Activated CD4-positive, alpha-beta T cell treated with anti-CD3 and anti-CD28 coated beads, Interleukin-10, Interleukin-2, amounts not matched to agents 100 ng/mL and 50 ng/mL, durations not matched to agents 16 hours and 8 hours (primary cell): ENCODE results near the gene NRG2.

Experiments
- DNase-seq: peaks from one replicate; pipeline ENCODE4 v3.0.0-alpha.2; 2020

Gene NRG2

GRCh38 chr5:139926797-139927503 is 116.1 kb downstream of the NRG2 start:
- DNase-seq: no peak

DNA sequence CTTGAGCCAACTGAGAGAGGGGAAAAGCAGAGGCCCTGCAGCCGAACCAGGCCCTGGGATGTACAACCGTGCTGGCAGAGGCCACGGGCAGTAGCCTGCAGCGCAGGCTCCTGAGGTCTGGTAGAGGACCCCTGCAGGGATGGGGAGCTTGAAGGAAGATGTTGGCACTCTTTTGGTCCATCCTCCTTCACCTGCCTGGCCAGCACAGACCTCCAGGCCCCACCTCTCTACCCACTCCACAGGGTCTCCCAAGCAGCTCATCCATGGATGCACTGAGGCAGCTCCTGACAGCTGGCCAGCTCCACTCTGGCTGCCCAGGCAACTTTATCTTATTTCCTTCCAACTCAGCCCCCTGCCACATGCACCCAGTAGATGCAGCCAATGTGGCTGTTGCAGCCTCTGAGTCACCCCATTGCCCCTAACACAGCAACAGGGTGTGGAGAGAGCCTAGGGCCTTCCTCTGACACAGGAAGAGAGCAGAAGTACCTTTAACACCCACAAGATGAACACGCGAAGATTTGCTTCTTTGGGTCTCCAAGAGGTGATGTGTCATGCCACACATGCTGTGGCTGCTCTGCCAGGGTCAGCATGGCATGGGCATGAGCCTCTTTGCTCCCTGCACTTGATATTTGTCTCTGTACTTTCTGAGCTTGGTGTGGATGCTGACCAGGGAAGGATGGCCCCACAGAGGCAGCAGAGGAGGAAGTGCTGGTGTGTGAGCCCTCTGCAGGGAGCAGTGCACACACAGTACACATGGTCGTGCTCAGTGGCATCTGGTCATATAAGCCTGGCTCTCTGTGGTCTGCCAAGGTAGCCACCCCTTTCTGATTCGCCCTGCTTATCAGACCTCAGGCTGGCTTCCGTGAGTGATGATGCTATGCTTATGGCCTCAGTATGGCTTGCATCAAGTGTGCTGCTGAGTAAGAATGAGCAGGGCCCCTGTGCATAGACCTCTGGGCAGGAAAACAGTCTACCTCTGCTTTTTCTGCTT is 117.2 kb downstream of the NRG2 start:
- DNase-seq: peak; percentile 20

DNA sequence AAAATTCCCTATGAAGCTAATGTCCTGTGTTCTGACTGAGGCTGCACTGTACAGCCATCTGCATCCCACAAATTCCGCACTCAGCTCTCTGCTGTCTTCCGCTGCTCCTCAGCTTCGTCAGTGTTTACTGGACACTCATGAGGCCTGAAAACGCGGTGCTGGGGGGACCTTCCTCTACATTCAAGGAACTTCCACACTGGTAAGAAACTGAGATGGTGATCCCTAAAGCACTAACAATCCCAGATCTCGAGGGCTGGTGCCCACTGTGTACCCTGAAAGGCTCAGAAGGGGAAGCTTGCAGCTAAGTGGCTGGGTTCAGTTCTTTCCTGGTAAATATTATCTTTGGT is 117.9 kb downstream of the NRG2 start:
- no peak for DNase-seq

GRCh38 chr5:139924294-139925215 is 118.5 kb downstream of the NRG2 start:
- no peak for DNase-seq

DNA sequence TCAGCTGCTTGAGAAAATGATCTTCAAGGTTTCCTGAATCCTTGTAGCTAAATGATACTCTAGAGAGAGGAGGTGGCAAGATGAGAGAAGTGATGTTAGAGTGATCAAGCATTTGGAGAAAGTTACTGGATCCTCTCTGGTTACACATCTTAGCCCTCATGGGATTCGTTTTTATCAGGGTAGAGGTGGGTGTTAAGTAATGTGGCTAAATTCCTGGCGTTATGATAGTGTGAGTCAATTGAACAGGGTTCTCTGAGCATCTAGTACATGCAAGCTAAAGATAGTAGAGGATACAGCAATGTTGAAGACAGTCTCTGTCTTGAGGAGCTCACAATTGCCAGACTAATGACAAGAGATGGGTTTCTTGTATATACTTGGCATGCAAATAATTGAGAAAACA is 123.8 kb downstream of the NRG2 start:
- DNase-seq: no peak

GRCh38 chr5:139915834-139916233 is 127.3 kb downstream of the NRG2 start:
- DNase-seq: no peak

GRCh38 chr5:139915266-139915665 is 127.8 kb downstream of the NRG2 start:
- no peak for DNase-seq

- DNase-seq: no peak
Observed at GRCh38 chr5:139914218-139914807, 128.8 kb downstream of the NRG2 start.

DNA sequence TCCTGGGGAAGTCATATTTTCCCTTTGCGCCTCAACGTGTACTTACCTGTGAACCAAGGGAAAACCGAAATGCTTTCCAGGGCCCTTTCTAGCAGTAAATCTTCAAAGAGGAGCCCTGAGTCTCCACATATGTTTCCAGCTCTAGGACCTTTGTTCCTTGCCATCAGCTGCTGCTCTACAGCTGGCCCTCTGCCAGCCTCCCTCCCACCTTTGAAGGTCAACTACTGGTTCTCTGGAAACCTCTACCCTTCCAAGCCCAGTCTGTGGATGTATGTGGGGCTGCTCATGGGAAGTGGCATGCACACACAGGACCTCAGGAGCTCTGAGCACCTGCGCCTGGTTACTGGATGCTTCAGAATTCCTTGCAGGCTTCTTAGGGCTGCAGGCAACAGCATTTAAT is 130.3 kb downstream of the NRG2 start:
- DNase-seq: no peak

DNA sequence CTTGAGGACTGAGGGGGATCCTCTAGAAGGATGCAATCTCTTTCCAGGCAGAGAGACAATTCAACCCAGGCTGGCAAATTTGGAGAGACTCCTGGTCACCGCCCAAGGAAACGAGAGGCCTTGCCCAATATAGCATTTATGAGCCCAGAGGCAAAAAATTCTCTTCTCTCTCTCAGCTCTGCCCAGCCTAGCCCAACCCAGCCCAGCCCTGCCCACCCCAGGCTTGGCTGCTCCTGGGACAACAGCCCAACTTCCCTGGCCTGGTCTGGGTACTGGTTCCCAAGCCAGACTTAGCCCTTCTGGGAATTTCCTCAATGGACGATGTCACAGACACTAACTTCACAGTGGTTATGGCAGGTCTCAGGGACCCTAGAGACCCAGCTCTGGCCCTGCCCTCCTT is 130.9 kb downstream of the NRG2 start:
- DNase-seq: no peak

GRCh38 chr5:139911425-139912120 is 131.5 kb downstream of the NRG2 start:
- no peak for DNase-seq

GRCh38 chr5:139910901-139911300 is 132.2 kb downstream of the NRG2 start:
- no peak for DNase-seq

GRCh38 chr5:139910036-139910435 is 133.1 kb downstream of the NRG2 start:
- no peak for DNase-seq

DNA sequence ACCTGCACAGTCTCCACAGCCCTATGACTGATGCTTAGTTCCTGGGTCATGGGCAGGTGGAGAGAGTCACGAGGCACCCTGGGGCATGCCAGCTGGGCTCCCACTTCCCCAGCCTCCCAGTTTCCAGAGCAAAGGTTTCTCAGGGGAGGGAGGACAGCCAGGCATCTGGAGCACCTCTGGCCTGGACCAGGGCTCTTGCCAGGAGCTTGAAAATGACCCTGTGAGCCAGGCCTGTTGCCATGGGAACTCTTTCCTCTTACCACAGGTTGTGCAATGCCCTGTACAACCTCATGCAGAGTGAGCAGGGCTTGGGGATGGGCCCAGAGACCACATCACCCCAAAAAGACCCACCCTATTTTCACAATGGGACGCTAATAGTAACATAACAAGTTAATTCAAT is 134.3 kb downstream of the NRG2 start:
- DNase-seq: no peak

- no peak for DNase-seq
Observed at GRCh38 chr5:139906661-139907060, 136.4 kb downstream of the NRG2 start.

DNA sequence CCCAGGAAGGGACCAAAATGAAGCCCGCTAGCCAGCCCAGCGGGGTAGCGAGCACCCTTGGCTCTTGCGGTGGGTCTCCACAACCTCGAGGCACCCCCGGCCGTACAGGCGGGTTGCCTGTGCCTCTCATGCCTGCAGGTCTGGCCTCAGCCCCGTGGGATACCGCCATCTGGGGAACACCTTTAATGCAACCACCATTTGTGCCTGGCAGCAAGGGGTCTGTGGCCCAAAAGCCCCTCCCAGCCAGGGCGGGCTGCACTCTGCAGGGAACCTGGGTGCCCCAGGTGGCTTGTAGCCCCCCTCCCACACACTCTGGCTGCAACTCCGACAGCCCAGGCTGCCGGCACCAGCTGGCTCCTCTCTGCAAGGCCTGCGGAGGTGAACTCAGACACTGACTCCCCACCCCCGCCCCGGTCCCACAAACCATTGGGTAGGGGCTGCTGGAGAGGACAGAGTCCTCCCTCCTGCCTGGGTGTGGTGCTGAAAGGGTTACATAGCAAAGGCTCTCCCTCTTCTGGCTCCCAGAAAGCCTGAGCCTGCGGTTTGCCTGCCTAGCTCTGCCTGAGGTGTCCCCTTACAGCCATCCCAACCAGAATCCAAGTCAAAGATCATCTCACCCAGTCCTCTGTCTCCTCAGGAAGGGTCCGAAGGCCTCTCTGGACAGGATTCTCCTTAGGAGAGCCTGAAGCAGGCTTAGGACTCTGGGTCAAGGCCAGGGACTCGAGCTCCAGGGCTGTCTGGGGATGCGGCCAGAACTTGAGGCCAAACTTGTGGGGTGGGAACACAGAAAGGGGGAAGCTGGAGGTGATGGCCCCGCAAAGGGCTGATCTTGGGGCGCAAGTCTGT is 138.1 kb downstream of the NRG2 start:
- no peak for DNase-seq

- no peak for DNase-seq
Observed at GRCh38 chr5:139904566-139904815, 138.6 kb downstream of the NRG2 start.

DNA sequence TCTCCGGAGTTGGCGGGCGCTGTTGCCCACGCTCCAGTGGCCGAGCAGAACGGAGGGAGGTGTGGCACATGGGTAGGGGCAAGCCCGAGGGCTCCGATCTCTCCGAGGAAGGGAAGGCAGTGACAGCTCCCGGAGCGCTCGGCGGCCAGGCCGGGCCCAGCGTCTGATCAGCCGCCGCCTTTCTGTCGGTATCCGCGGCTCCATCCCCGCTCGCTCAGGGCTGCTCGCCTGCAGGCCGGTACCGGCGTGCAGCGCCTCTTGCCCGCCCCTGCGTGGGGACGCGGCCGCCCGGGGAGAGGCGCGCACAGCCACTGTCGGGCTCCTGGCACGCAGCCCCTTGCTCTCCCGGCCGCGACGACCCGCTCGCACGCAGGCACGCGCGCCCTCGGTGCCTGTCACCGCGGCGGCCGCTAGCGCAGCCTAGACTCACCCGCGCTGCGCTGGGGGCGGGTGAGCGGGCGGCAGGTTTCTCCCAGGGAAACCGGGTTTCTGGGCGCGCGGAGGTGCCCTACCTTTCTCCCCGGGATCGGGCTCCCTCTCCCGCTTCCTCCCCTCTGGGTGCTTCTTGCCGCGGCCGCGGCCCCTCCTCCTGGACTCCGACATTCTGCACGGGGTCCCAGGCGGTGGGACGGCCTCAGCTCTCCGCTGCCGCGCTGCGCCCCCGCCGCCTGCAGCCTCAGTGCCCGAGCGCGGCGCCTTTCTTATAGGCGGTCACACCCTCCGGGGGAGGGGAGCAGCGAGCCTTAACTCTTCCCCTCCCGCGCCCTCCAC is 139.1 kb downstream of the NRG2 start:
- DNase-seq: peak; percentile 5

DNA sequence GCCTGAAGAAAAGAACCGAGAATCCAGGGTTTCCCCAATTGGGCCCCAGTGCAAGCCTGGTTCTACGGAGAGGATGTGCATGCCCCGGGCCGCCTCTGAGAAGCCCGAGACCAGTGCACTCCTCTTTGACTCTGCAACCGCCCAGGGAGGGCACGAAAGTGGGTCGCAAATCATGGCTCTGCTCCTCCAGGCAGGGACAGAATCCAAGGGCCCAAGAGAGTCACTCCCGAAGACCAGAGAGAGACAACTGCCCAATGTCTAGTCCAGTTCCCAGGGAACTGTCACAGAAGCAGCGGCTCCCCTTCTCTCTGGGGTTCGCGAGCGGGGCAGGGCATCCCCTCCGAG is 139.7 kb downstream of the NRG2 start:
- DNase-seq: no peak

- no peak for DNase-seq
Observed at GRCh38 chr5:139901986-139902385, 141.1 kb downstream of the NRG2 start.

GRCh38 chr5:139901251-139901575 is 141.9 kb downstream of the NRG2 start:
- no peak for DNase-seq
